Neural progenitor cell (in vitro differentiated cells): ENCODE data around the gene SLCO4A1. TPM values are rescaled to one million over a fixed set of nuclear protein-coding genes. Genes with fewer than 3 reads are reported as not detected.

ENCODE experiments used
- DNase-seq: peaks from one replicate; pipeline ENCODE4 v3.0.0-alpha.2; 2016; ENCODE audit warnings: low spot score
- H2AFZ ChIP-seq: fragments of 200-600 bp; sonication (generic); replicated peaks from 2 replicates; pipeline ENCODE4 v1.6.1; 2016; ENCODE audit warnings: antibody characterized with exemption
- H3F3A ChIP-seq: fragments of 200-600 bp; sonication (generic); 2 replicates; pipeline ENCODE4 v1.6.1; 2016; ENCODE audit warnings: antibody characterized with exemption, low read depth
- H3K27ac ChIP-seq: fragments of 200-600 bp; sonication (generic); 2 replicates; pipeline ENCODE4 v1.5.1; 2016; ENCODE audit warnings: mild to moderate bottlenecking
- H3K27me3 ChIP-seq: fragments of 200-600 bp; sonication (generic); 2 replicates; pipeline ENCODE4 v1.6.1; 2016; ENCODE audit warnings: mild to moderate bottlenecking, moderate library complexity
- H3K36me3 ChIP-seq: fragments of 200-600 bp; sonication (generic); 2 replicates; pipeline ENCODE4 v1.5.1; 2016
- H3K4me1 ChIP-seq: fragments of 200-600 bp; sonication (generic); 2 replicates; pipeline ENCODE4 v1.6.1; 2016; ENCODE audit warnings: mixed run types
- H3K4me2 ChIP-seq: fragments of 200-600 bp; sonication (generic); 2 replicates; pipeline ENCODE4 v1.6.1; 2016
- H3K4me3 ChIP-seq: fragments of 200-600 bp; sonication (generic); 2 replicates; pipeline ENCODE4 v1.5.1; 2016
- H3K79me2 ChIP-seq: fragments of 200-600 bp; sonication (generic); 2 replicates; pipeline ENCODE4 v1.6.1; 2016; ENCODE audit warnings: low read depth
- H3K9ac ChIP-seq: fragments of 200-600 bp; sonication (generic); 2 replicates; pipeline ENCODE4 v1.6.1; 2016
- H3K9me3 ChIP-seq: fragments of 200-600 bp; sonication (generic); 2 replicates; pipeline ENCODE4 v1.5.1; 2016; ENCODE audit warnings: low read depth
- H4K20me1 ChIP-seq: fragments of 200-600 bp; sonication (generic); 2 replicates; pipeline ENCODE4 v1.6.1; 2016; ENCODE audit warnings: low read depth
- H3K27ac Mint-ChIP-seq: 3 replicates; pipeline ENCODE4 v1.8.0; 2021; ENCODE audit warnings: mixed read lengths
- H3K27me3 Mint-ChIP-seq: 2 replicates; pipeline ENCODE4 v1.8.0; 2022; ENCODE audit warnings: low read depth, mild to moderate bottlenecking, inconsistent platforms, moderate library complexity, mixed read lengths; ENCODE audit not compliant: insufficient read depth
- H3K36me3 Mint-ChIP-seq: 3 replicates; pipeline ENCODE4 v1.8.0; 2021; ENCODE audit warnings: mixed read lengths
- H3K4me1 Mint-ChIP-seq: 3 replicates; pipeline ENCODE4 v1.8.0; 2021; ENCODE audit warnings: mixed read lengths
- H3K4me3 Mint-ChIP-seq: 3 replicates; pipeline ENCODE4 v1.8.0; 2021; ENCODE audit warnings: mild to moderate bottlenecking, moderate library complexity, mixed read lengths
- H3K9me3 Mint-ChIP-seq: 3 replicates; pipeline ENCODE4 v1.8.0; 2020; ENCODE audit warnings: mixed read lengths
- CTCF ChIP-seq: fragments of 200-600 bp; sonication (generic); IDR thresholded peaks from 2 replicates; pipeline ENCODE4 v1.5.1; 2017; ENCODE audit warnings: antibody characterized with exemption, mild to moderate bottlenecking
- EZH2 ChIP-seq: fragments of 200-600 bp; sonication (generic); IDR thresholded peaks from 2 replicates; pipeline ENCODE4 v1.6.1; 2017; ENCODE audit warnings: antibody characterized with exemption, mild to moderate bottlenecking, moderate library complexity
- EZH2phosphoT487 ChIP-seq: fragments of 200-600 bp; sonication (generic); IDR thresholded peaks from 2 replicates; pipeline ENCODE4 v1.6.1; 2017; ENCODE audit warnings: antibody characterized with exemption
- total RNA-seq: library from RNA; depleted of rRNA; stranded (reverse); fragments of >200 nt; gene quantifications from 2 replicates; pipeline ENCODE4 v1.2.3, GENCODE V29; 2015; ENCODE audit warnings: low replicate concordance

Gene SLCO4A1
- total RNA-seq, 1 donor from 2014 or later: 0.88 TPM

DNA sequence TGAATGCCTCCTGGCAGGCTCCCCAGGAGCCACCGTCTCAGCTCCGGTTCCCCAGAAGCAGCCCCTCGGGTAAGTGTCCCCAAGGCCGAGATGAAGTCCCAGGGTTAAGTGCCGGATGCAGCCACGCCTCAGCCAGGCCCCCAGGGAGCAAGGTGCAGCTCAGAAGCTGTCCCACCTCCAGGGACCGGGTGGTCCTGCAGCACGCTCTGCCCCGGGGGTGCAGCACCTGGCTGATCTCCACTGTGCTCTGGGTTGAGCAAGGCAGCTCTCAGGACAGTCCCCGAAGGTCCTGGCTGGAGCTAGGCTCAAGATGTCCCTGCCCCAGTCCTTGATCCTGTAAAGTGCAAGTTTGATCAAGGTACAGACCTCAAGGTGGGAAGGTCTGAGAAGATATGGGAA is 51.2 kb downstream of the SLCO4A1 start:
- Mint-ChIP-seq H3K9me3 (peaks cover 2% of the 10 kb centered on the region), H3K36me3 (no peaks in the 10 kb centered on the region), H3K4me3 (no peak overlapping the region), H3K27ac (no peak overlapping the region), H3K4me1 (peaks cover 29% of the 10 kb centered on the region), H3K27me3 (peaks cover 13% of the 10 kb centered on the region)
- H3F3A ChIP-seq: no peaks in the 10 kb centered on the region
- no peak overlapping the region for H3K27ac ChIP-seq
- H3K36me3 ChIP-seq: no peaks in the 10 kb centered on the region
- H4K20me1 ChIP-seq: no peaks in the 10 kb centered on the region
- no peaks in the 10 kb centered on the region for H3K9me3 ChIP-seq
- H2AFZ ChIP-seq: no peak overlapping the region
- peaks cover 10% of the 10 kb centered on the region for H3K4me1 ChIP-seq
- H3K27me3 ChIP-seq: no peaks in the 10 kb centered on the region
- H3K9ac ChIP-seq: no peak overlapping the region
- H3K4me3 ChIP-seq: no peak overlapping the region
- no peaks in the 10 kb centered on the region for H3K79me2 ChIP-seq
- TF ChIP-seq EZH2phosphoT487 (no peak), EZH2 (no peak), CTCF (no peak)
- H3K4me2 ChIP-seq: no peak overlapping the region
- DNase-seq: no peak

GRCh38 chr20:62694106-62694505 is 51.8 kb downstream of the SLCO4A1 start:
- Histone ChIP-seq H4K20me1 (no peaks in the 10 kb centered on the region), H3K27ac (no peak overlapping the region), H3K36me3 (no peaks in the 10 kb centered on the region), H3K4me3 (no peak overlapping the region), H3K9me3 (no peaks in the 10 kb centered on the region), H3F3A (no peaks in the 10 kb centered on the region), H3K79me2 (no peaks in the 10 kb centered on the region), H2AFZ (no peak overlapping the region), H3K9ac (no peak overlapping the region), H3K27me3 (no peaks in the 10 kb centered on the region), H3K4me2 (no peak overlapping the region), H3K4me1 (peaks cover 4% of the 10 kb centered on the region)
- H3K27ac Mint-ChIP-seq: no peak overlapping the region
- no peak overlapping the region for H3K4me3 Mint-ChIP-seq
- H3K27me3 Mint-ChIP-seq: peaks cover 13% of the 10 kb centered on the region
- DNase-seq: no peak
- no peak for TF ChIP-seq EZH2
- TF ChIP-seq CTCF: no peak
- no peak for TF ChIP-seq EZH2phosphoT487
- peaks cover 25% of the 10 kb centered on the region for H3K4me1 Mint-ChIP-seq
- peaks cover 2% of the 10 kb centered on the region for H3K9me3 Mint-ChIP-seq
- no peaks in the 10 kb centered on the region for H3K36me3 Mint-ChIP-seq

GRCh38 chr20:62694868-62695267 is 52.6 kb downstream of the SLCO4A1 start:
- no peak overlapping the region for H3K4me2 ChIP-seq
- no peaks in the 10 kb centered on the region for H3K36me3 Mint-ChIP-seq

More at GRCh38 chr20:62694868-62695267, 52.6 kb downstream of the SLCO4A1 start:
- Histone ChIP-seq H3K9ac (no peak overlapping the region), H3K79me2 (no peaks in the 10 kb centered on the region), H3F3A (no peaks in the 10 kb centered on the region), H4K20me1 (no peaks in the 10 kb centered on the region), H3K27me3 (no peaks in the 10 kb centered on the region), H3K27ac (no peak overlapping the region), H3K9me3 (no peaks in the 10 kb centered on the region), H3K4me3 (no peak overlapping the region), H3K36me3 (no peaks in the 10 kb centered on the region), H2AFZ (no peak overlapping the region), H3K4me1 (peaks cover 3% of the 10 kb centered on the region)
- TF ChIP-seq EZH2 (no peak), CTCF (no peak), EZH2phosphoT487 (no peak)
- no peak for DNase-seq
- Mint-ChIP-seq H3K4me3 (no peak overlapping the region), H3K27me3 (peaks cover 13% of the 10 kb centered on the region), H3K27ac (no peak overlapping the region), H3K4me1 (peaks cover 25% of the 10 kb centered on the region), H3K9me3 (peaks cover 2% of the 10 kb centered on the region)
